Measurements from ENCODE around the gene VRK2.

DNA sequence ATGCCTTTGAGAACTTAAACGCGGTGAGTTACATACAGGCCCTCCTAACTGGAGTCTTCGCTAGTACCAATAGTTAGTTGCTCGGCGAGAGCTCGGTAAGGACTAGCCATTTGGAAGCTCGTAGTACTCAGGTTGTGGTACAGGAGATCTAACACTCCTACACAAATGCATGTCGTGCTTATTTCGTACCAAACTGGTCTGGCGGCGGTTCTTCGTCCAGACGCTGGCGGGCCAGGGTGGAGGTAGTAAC is 346 bp upstream of the VRK2 start:
- TF ChIP-seq, protein P1, sequence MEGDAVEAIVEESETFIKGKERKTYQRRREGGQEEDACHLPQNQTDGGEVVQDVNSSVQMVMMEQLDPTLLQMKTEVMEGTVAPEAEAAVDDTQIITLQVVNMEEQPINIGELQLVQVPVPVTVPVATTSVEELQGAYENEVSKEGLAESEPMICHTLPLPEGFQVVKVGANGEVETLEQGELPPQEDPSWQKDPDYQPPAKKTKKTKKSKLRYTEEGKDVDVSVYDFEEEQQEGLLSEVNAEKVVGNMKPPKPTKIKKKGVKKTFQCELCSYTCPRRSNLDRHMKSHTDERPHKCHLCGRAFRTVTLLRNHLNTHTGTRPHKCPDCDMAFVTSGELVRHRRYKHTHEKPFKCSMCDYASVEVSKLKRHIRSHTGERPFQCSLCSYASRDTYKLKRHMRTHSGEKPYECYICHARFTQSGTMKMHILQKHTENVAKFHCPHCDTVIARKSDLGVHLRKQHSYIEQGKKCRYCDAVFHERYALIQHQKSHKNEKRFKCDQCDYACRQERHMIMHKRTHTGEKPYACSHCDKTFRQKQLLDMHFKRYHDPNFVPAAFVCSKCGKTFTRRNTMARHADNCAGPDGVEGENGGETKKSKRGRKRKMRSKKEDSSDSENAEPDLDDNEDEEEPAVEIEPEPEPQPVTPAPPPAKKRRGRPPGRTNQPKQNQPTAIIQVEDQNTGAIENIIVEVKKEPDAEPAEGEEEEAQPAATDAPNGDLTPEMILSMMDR (IDR thresholded peaks at IDR 0.05 in 8 of 11, conservative IDR thresholded peaks at IDR 0.05 in 3 of 11), result no peak
- no peak for TF ChIP-seq POLR2AphosphoS5 (IDR thresholded peaks at IDR 0.05)
- TF ChIP-seq POLR2A (IDR thresholded peaks at IDR 0.05), result no peak

All from spleen (tissue), 7 donors.